Measurements from ENCODE around the gene UXT. TPM values are rescaled to one million over a fixed set of nuclear protein-coding genes. Genes with fewer than 3 reads are reported as not detected.

The UXT gene
- polyA plus RNA-seq, 1 experiment, result 76.9 TPM

DNA sequence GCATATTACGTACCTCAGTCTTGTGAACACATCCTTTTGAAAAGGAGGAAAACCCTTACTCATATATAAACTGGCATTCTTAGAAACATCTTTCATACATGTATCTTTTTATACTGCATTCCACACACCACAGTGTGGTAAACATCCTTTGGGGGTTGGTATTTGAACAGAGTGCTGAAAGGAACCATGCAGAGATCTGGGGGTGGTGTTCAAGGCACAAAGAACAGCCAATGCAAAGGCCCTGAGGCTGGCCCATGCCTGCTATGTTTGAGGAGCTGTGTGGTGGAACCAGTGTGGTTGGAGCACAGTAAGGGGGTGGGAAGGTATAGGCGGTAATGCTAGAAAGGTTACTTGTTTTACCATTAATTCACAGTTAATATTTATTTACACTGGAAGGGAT lies 10.6 kb downstream of the UXT start:
- Histone ChIP-seq H3K27me3 (ENCODE audit: control insufficient read depth, insufficient read depth, low read length) (no peaks in the 10 kb centered on the region), H3K4me3 (ENCODE audit: low read depth, low read length) (no peak overlapping the region), H3K36me3 (ENCODE audit: control insufficient read depth, insufficient read depth, low read length) (peaks cover 2% of the 10 kb centered on the region)
- no peak for DNase-seq (ENCODE audit: low read depth)
- ChIA-PET CTCF (interaction anchor here (1.2 kb wide), 1 partner anchor 107 kb away, joined by 3 read pairs; no protein-coding TSS in a partner anchor), POLR2A (no interaction called here)
- no peak for TF ChIP-seq CTCF (IDR thresholded peaks at IDR 0.05; ENCODE audit: insufficient read depth, low read depth, low read length)

GRCh38 chrX:47646636-47647035 lies 12.3 kb downstream of the UXT start:
- Histone ChIP-seq H3K4me3 (ENCODE audit: low read depth, low read length) (no peak overlapping the region), H3K36me3 (ENCODE audit: control insufficient read depth, insufficient read depth, low read length) (no peaks in the 10 kb centered on the region), H3K27me3 (ENCODE audit: control insufficient read depth, insufficient read depth, low read length) (no peaks in the 10 kb centered on the region)
- no peak for TF ChIP-seq CTCF (IDR thresholded peaks at IDR 0.05; ENCODE audit: insufficient read depth, low read depth, low read length)
- no peak for DNase-seq (ENCODE audit: low read depth)
- CTCF ChIA-PET, result no interaction called here
- POLR2A ChIA-PET, result no interaction called here

- ChIA-PET POLR2A (no interaction called here), CTCF (interaction anchor here (1.1 to 2.7 kb wide), 3 partner anchors 64 to 146 kb away, joined by 3 to 16 read pairs (median 8); partner anchors contain the start of gene TIMP1)
- TF ChIP-seq CTCF (IDR thresholded peaks at IDR 0.05; ENCODE audit: insufficient read depth, low read depth, low read length), result no peak
These were observed 13.4 kb downstream of the UXT start for GRCh38 chrX:47645530-47645929.

DNA sequence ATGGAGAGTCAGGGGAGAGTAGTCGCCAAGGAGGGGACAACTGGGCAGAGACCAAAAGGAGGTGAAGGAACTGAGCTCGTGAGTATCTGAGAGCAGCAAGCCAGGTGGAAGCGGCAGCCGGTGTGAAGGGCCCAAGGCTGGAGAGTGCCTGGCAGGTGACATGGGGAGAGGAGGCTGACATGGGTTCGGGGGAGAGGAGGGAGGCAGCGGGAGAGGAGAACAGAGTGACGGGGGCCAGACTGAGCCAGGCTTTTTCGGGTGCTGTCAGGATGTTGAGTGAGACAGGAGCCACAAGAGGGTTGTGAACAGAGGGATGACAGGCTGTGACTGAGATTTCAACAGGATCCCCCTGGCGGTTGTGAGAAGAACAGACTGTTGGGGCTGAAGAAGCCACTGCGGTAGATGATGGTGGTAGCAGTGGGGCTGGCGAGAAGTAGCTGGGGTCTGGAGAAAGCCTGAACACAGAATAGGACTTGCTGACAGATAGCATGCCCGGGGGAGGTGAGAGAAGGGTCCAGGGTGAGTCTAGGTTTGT lies 14.4 kb downstream of the UXT start:
- POLR2A ChIA-PET, result no interaction called here
- Histone ChIP-seq H3K4me3 (ENCODE audit: low read depth, low read length) (no peak overlapping the region), H3K36me3 (ENCODE audit: control insufficient read depth, insufficient read depth, low read length) (no peaks in the 10 kb centered on the region; the same call in 1 of the 2 replicates), H3K27me3 (ENCODE audit: control insufficient read depth, insufficient read depth, low read length) (no peaks in the 10 kb centered on the region)
- CTCF ChIA-PET, result interaction anchor here (1.0 to 2.7 kb wide), 9 partner anchors 10 to 147 kb away, joined by 3 to 16 read pairs (median 5); partner anchors contain the start of gene TIMP1
- peak; percentile 39; the same call in 1 of the 2 replicates for TF ChIP-seq CTCF (IDR thresholded peaks at IDR 0.05; ENCODE audit: insufficient read depth, low read depth, low read length)
- DNase-seq (ENCODE audit: low read depth), result no peak

More at GRCh38 chrX:47645530-47645929, 13.4 kb downstream of the UXT start:
- no peaks in the 10 kb centered on the region; the same call in 1 of the 2 replicates for H3K36me3 ChIP-seq (ENCODE audit: control insufficient read depth, insufficient read depth, low read length)
- no peak for DNase-seq (ENCODE audit: low read depth)
- no peaks in the 10 kb centered on the region for H3K27me3 ChIP-seq (ENCODE audit: control insufficient read depth, insufficient read depth, low read length)
- no peak overlapping the region for H3K4me3 ChIP-seq (ENCODE audit: low read depth, low read length)

- Histone ChIP-seq H3K27me3 (ENCODE audit: control insufficient read depth, insufficient read depth, low read length) (no peaks in the 10 kb centered on the region), H3K4me3 (ENCODE audit: low read depth, low read length) (no peak overlapping the region), H3K36me3 (ENCODE audit: control insufficient read depth, insufficient read depth, low read length) (no peaks in the 10 kb centered on the region; the same call in 1 of the 2 replicates)
- ChIA-PET CTCF (interaction anchor here (1.1 to 2.7 kb wide), 8 partner anchors 10 to 147 kb away, joined by 3 to 16 read pairs (median 5); partner anchors contain the start of gene TIMP1), POLR2A (no interaction called here)
- TF ChIP-seq CTCF (IDR thresholded peaks at IDR 0.05; ENCODE audit: insufficient read depth, low read depth, low read length), result peak; percentile 50
- DNase-seq (ENCODE audit: low read depth), result no peak
These were observed 15.1 kb downstream of the UXT start for GRCh38 chrX:47643926-47644325.

All from BJ (cell line).